Choroid plexus epithelial cell (primary cell): ENCODE results near the gene KDM6B.
A peak's percentile ranks its signal among the peaks of the same experiment; 100 is the strongest.
"Not testable (repeated sequence)": the region's sequence is repeated elsewhere in the genome, so short reads cannot be mapped to it uniquely, and the experiment has no call there.

Source experiments
- DNase-seq: peaks from one replicate; pipeline ENCODE4 v3.0.0-alpha.2; 2010; ENCODE audit warnings: low read depth
- H3K4me3 ChIP-seq: 2 replicates; pipeline ENCODE4 v1.5.1; 2011; ENCODE audit warnings: low read depth, mild to moderate bottlenecking, control low read depth, low read length, moderate library complexity
- CTCF ChIP-seq: conservative IDR thresholded peaks from 2 replicates; pipeline ENCODE4 v1.5.1; 2011; ENCODE audit warnings: low read depth, mild to moderate bottlenecking, control low read depth, inconsistent platforms, low read length, moderate library complexity

The KDM6B gene

GRCh38 chr17:7798839-7799238 lies 35.2 kb upstream of the KDM6B start:
- H3K4me3 ChIP-seq = no peak overlapping the region
- TF ChIP-seq CTCF = no peak
- no peak for DNase-seq

GRCh38 chr17:7803981-7804380 lies 30.0 kb upstream of the KDM6B start:
- peak; percentile 16 for DNase-seq
- no peak overlapping the region for H3K4me3 ChIP-seq

GRCh38 chr17:7806587-7806986 lies 27.4 kb upstream of the KDM6B start:
- no peak overlapping the region for H3K4me3 ChIP-seq
- no peak for TF ChIP-seq CTCF
- DNase-seq = no peak

More at GRCh38 chr17:7803981-7804380, 30.0 kb upstream of the KDM6B start:
- no peak for TF ChIP-seq CTCF

GRCh38 chr17:7807206-7807605 lies 26.8 kb upstream of the KDM6B start:
- DNase-seq = no peak
- no peak for TF ChIP-seq CTCF
- H3K4me3 ChIP-seq = no peak overlapping the region

GRCh38 chr17:7809086-7809790 lies 24.8 kb upstream of the KDM6B start:
- TF ChIP-seq CTCF = no peak
- no peak overlapping the region for H3K4me3 ChIP-seq
- DNase-seq = no peak

- not testable (repeated sequence) for H3K4me3 ChIP-seq
- DNase-seq = peak; percentile 25
Observed at GRCh38 chr17:7809791-7810343, 24.1 kb upstream of the KDM6B start.

GRCh38 chr17:7811251-7811650 lies 22.8 kb upstream of the KDM6B start:
- no peak for TF ChIP-seq CTCF
- no peak overlapping the region for H3K4me3 ChIP-seq
- DNase-seq = no peak
